Nephron (organoid): ENCODE data around the gene TSPAN11.

Experiments
- H3K27ac Mint-ChIP-seq, 3 experiments: 2 replicates each; pipeline ENCODE4 v1.8.0; 2020; ENCODE audit warnings: mixed read lengths in 3 of 3, mild to moderate bottlenecking in 2 of 3, moderate library complexity in 1 of 3
- H3K27me3 Mint-ChIP-seq: 2 replicates; pipeline ENCODE4 v1.8.0; 2021; ENCODE audit warnings: low read depth, mild to moderate bottlenecking, moderate library complexity, mixed read lengths
- H3K36me3 Mint-ChIP-seq: 2 replicates; pipeline ENCODE4 v1.8.0; 2020; ENCODE audit warnings: low read depth, mixed read lengths
- H3K4me1 Mint-ChIP-seq: 2 replicates; pipeline ENCODE4 v1.8.0; 2020; ENCODE audit warnings: mixed read lengths
- H3K4me3 Mint-ChIP-seq, 3 experiments: 2 replicates each; pipeline ENCODE4 v1.8.0; 2020; ENCODE audit warnings: mild to moderate bottlenecking in 3 of 3, mixed read lengths in 3 of 3, moderate library complexity in 2 of 3
- H3K9me3 Mint-ChIP-seq: 2 replicates; pipeline ENCODE4 v1.8.0; 2020; ENCODE audit warnings: mixed read lengths
- CTCF ChIP-seq, 3 experiments: fragments of 200-600 bp; sonication (generic); IDR thresholded peaks; one replicate each; pipeline ENCODE4 v1.5.0; 2021; ENCODE audit warnings: antibody characterized with exemption in 3 of 3; ENCODE audit not compliant: unreplicated experiment in 3 of 3

The TSPAN11 gene

GRCh38 chr12:30928356-30929244, 2.1 kb downstream of the TSPAN11 start:
- peaks cover 14% of the 10 kb centered on the region for H3K27me3 Mint-ChIP-seq
- no peak for TF ChIP-seq CTCF (IDR thresholded peaks at IDR 0.05; ENCODE audit: unreplicated experiment in 3 of 3)
- peaks cover 38% of the 10 kb centered on the region for H3K4me1 Mint-ChIP-seq
- peak overlapping the region in 2 of 3 experiments; percentile 24 to 52 for H3K27ac Mint-ChIP-seq
- H3K36me3 Mint-ChIP-seq, result no peaks in the 10 kb centered on the region
- peak overlapping the region; percentile 62 to 82 (median 80) for H3K4me3 Mint-ChIP-seq
- H3K9me3 Mint-ChIP-seq, result no peaks in the 10 kb centered on the region

GRCh38 chr12:30930238-30930637, 3.7 kb downstream of the TSPAN11 start:
- Mint-ChIP-seq H3K4me1 (peaks cover 38% of the 10 kb centered on the region), H3K27me3 (peaks cover 9% of the 10 kb centered on the region), H3K4me3 (peak overlapping the region in 1 of 3 experiments; percentile 23), H3K36me3 (no peaks in the 10 kb centered on the region), H3K27ac (no peak overlapping the region), H3K9me3 (peaks cover 6% of the 10 kb centered on the region)
- no peak for TF ChIP-seq CTCF (IDR thresholded peaks at IDR 0.05; ENCODE audit: unreplicated experiment in 3 of 3)

GRCh38 chr12:30930641-30931040, 4.1 kb downstream of the TSPAN11 start:
- TF ChIP-seq CTCF (IDR thresholded peaks at IDR 0.05; ENCODE audit: unreplicated experiment in 3 of 3), result no peak
- Mint-ChIP-seq H3K4me1 (peaks cover 36% of the 10 kb centered on the region), H3K9me3 (peaks cover 7% of the 10 kb centered on the region), H3K27me3 (peaks cover 9% of the 10 kb centered on the region), H3K4me3 (no peak overlapping the region), H3K27ac (no peak overlapping the region), H3K36me3 (no peaks in the 10 kb centered on the region)

- Mint-ChIP-seq H3K4me1 (peaks cover 22% of the 10 kb centered on the region), H3K27me3 (peaks cover 4% of the 10 kb centered on the region), H3K4me3 (no peak overlapping the region), H3K36me3 (no peaks in the 10 kb centered on the region), H3K9me3 (peaks cover 8% of the 10 kb centered on the region), H3K27ac (no peak overlapping the region)
- TF ChIP-seq CTCF (IDR thresholded peaks at IDR 0.05; ENCODE audit: unreplicated experiment in 3 of 3), result no peak
Observed at GRCh38 chr12:30932881-30933280, 6.3 kb downstream of the TSPAN11 start.

- H3K27ac Mint-ChIP-seq, result no peak overlapping the region
- H3K27me3 Mint-ChIP-seq, result no peaks in the 10 kb centered on the region
- H3K9me3 Mint-ChIP-seq, result peaks cover 8% of the 10 kb centered on the region
- peaks cover 3% of the 10 kb centered on the region for H3K4me1 Mint-ChIP-seq
- no peaks in the 10 kb centered on the region for H3K36me3 Mint-ChIP-seq
- H3K4me3 Mint-ChIP-seq, result no peak overlapping the region
- TF ChIP-seq CTCF (IDR thresholded peaks at IDR 0.05; ENCODE audit: unreplicated experiment in 3 of 3), result no peak
Observed at GRCh38 chr12:30934811-30935210, 8.3 kb downstream of the TSPAN11 start.

GRCh38 chr12:30936036-30936435, 9.5 kb downstream of the TSPAN11 start:
- no peak for TF ChIP-seq CTCF (IDR thresholded peaks at IDR 0.05; ENCODE audit: unreplicated experiment in 3 of 3)
- H3K4me3 Mint-ChIP-seq, result no peak overlapping the region
- H3K4me1 Mint-ChIP-seq, result no peaks in the 10 kb centered on the region
- H3K36me3 Mint-ChIP-seq, result no peaks in the 10 kb centered on the region
- H3K27ac Mint-ChIP-seq, result no peak overlapping the region
- no peaks in the 10 kb centered on the region for H3K27me3 Mint-ChIP-seq
- peaks cover 8% of the 10 kb centered on the region for H3K9me3 Mint-ChIP-seq
